CD4-positive, alpha-beta T cell treated with Interferon gamma for 1 hour (primary cell): ENCODE data around the gene PRSS38.

Experiments
- DNase-seq: peaks from one replicate; pipeline ENCODE4 v3.0.0-alpha.2; 2020

PRSS38 gene

GRCh38 chr1:227815468-227816409 lies at the start of gene PRSS38:
Gene PRSS38, plus strand, starts transcription at chr1:227815675. Its CDS starts 42 bp downstream, at chr1:227815717.
- DNase-seq: no peak

- DNase-seq: peak; percentile 72
Measured at GRCh38 chr1:227766015-227766634, 49.4 kb upstream of the PRSS38 start.

GRCh38 chr1:227766653-227767277 lies 48.7 kb upstream of the PRSS38 start:
- DNase-seq: no peak

- no peak for DNase-seq
Measured at GRCh38 chr1:227767401-227768124, 47.9 kb upstream of the PRSS38 start.

- DNase-seq: no peak
Measured at GRCh38 chr1:227768125-227768439, 47.4 kb upstream of the PRSS38 start.

- DNase-seq: no peak
Measured at GRCh38 chr1:227768640-227769039, 46.8 kb upstream of the PRSS38 start.

- no peak for DNase-seq
Measured at GRCh38 chr1:227769047-227769935, 46.2 kb upstream of the PRSS38 start.

GRCh38 chr1:227769936-227770494 lies 45.5 kb upstream of the PRSS38 start:
- no peak for DNase-seq

GRCh38 chr1:227770812-227771211 lies 44.7 kb upstream of the PRSS38 start:
- no peak for DNase-seq

- DNase-seq: no peak
Measured at GRCh38 chr1:227771326-227771725, 44.1 kb upstream of the PRSS38 start.

- DNase-seq: no peak
Measured at GRCh38 chr1:227771771-227772170, 43.7 kb upstream of the PRSS38 start.

- DNase-seq: no peak
Measured at GRCh38 chr1:227773558-227773957, 41.9 kb upstream of the PRSS38 start.

GRCh38 chr1:227774051-227774731 lies 41.3 kb upstream of the PRSS38 start:
- peak; percentile 33 for DNase-seq

GRCh38 chr1:227774821-227775661 lies 40.4 kb upstream of the PRSS38 start:
- no peak for DNase-seq

GRCh38 chr1:227775841-227776240 lies 39.6 kb upstream of the PRSS38 start:
- no peak for DNase-seq

- DNase-seq: no peak
Measured at GRCh38 chr1:227776331-227776771, 39.1 kb upstream of the PRSS38 start.

GRCh38 chr1:227777156-227777555 lies 38.3 kb upstream of the PRSS38 start:
- DNase-seq: no peak

GRCh38 chr1:227777646-227778045 lies 37.8 kb upstream of the PRSS38 start:
- no peak for DNase-seq

GRCh38 chr1:227778401-227778947 lies 37.0 kb upstream of the PRSS38 start:
- no peak for DNase-seq

- no peak for DNase-seq
Measured at GRCh38 chr1:227779021-227779441, 36.4 kb upstream of the PRSS38 start.
